IPS DF 6.9 (cell line): ENCODE measurements around the gene NLRP10.

Experiments used
- DNase-seq: peaks from one replicate; pipeline ENCODE4 v3.0.0-alpha.2; 2013; ENCODE audit warnings: low read depth, low spot score
- H3K27ac ChIP-seq: one replicate; pipeline ENCODE4 v1.5.1; 2013; ENCODE audit warnings: low read length, control low read depth
- H3K27me3 ChIP-seq: 2 replicates; pipeline ENCODE4 v1.6.1; 2013; ENCODE audit warnings: mild to moderate bottlenecking, low read length; ENCODE audit not compliant: control insufficient read depth, insufficient read depth
- H3K36me3 ChIP-seq: 2 replicates; pipeline ENCODE4 v1.6.1; 2013; ENCODE audit warnings: low read length; ENCODE audit not compliant: control insufficient read depth, insufficient read depth
- H3K4me1 ChIP-seq: 2 replicates; pipeline ENCODE4 v1.6.1; 2013; ENCODE audit warnings: low read length; ENCODE audit not compliant: control insufficient read depth, insufficient read depth
- H3K4me3 ChIP-seq: 2 replicates; pipeline ENCODE4 v1.5.1; 2013; ENCODE audit warnings: mild to moderate bottlenecking, low read length
- H3K9me3 ChIP-seq: 2 replicates; pipeline ENCODE4 v1.6.1; 2013; ENCODE audit warnings: low read length, inconsistent platforms; ENCODE audit not compliant: control insufficient read depth, insufficient read depth
- WGBS: extraction: QIAGEN DNeasy Blood & Tissue Kit; methylation state at CpG from one replicate; pipeline ENCODE4 v1.1.7; 2013; ENCODE audit warnings: mixed read lengths, missing lambda C conversion rate; ENCODE audit not compliant: insufficient read length, insufficient coverage; 5-methylcytosine and 5-hydroxymethylcytosine counted together

The NLRP10 gene

DNA sequence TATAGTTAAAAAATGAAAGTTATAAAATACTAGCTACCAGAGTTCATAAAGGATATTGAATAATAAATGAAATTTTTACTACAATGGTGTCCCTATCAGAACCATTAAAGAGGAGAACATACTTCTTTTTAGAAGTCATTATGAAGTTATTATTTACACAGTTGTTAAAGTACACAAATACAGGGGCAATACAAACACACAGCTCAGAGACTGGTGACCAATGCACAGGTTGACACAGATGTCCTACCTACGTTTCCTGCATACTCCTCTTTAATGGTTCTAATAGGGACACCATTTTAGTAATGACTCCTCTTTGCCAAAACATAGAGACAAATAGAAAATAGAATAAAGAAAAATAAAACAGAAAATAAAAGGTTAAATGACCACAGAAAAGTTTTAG, 10.1 kb downstream of the NLRP10 start:
- H3K36me3 ChIP-seq, result no peaks in the 10 kb centered on the region
- no peaks in the 10 kb centered on the region for H3K27me3 ChIP-seq
- no peak overlapping the region for H3K4me3 ChIP-seq
- no peaks in the 10 kb centered on the region for H3K4me1 ChIP-seq
- no peak overlapping the region for H3K27ac ChIP-seq
- no peak for DNase-seq
- H3K9me3 ChIP-seq, result no peaks in the 10 kb centered on the region
- no CpG with 5 or more reads among the region's 1 CpG for whole genome bisulfite sequencing

GRCh38 chr11:7949934-7950333, 15.3 kb downstream of the NLRP10 start:
- Histone ChIP-seq H3K27me3 (no peaks in the 10 kb centered on the region), H3K4me1 (no peaks in the 10 kb centered on the region), H3K27ac (no peak overlapping the region), H3K36me3 (no peaks in the 10 kb centered on the region), H3K9me3 (no peaks in the 10 kb centered on the region), H3K4me3 (no peak overlapping the region)
- no peak for DNase-seq
- WGBS, result no CpG with 5 or more reads among the region's 1 CpG

GRCh38 chr11:7944123-7944522, 21.1 kb downstream of the NLRP10 start:
- no peaks in the 10 kb centered on the region for H3K36me3 ChIP-seq
- DNase-seq, result no peak
- WGBS, result no CpG with 5 or more reads among the region's 2 CpGs
- no peak overlapping the region for H3K27ac ChIP-seq
- no peaks in the 10 kb centered on the region for H3K27me3 ChIP-seq
- H3K9me3 ChIP-seq, result no peaks in the 10 kb centered on the region
- no peaks in the 10 kb centered on the region for H3K4me1 ChIP-seq
- H3K4me3 ChIP-seq, result no peak overlapping the region

DNA sequence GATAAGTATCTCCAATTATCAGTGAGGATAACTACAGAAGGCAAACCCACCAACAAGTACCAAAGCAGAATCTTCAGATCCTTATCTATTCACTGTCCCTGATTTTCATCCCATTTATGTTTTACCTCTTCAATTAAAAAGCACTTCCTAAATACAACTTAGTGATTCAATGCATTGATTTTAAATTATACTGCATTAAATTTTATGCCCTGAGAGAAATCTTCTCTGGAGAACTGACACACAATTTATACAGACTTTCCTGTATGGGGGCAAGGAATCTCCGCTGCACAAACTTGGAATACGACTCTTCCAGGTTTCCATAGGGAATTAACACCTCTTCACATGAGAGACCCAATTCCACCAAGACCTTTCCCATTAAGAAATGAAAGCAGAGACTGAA, 23.6 kb downstream of the NLRP10 start, which contains the start of gene OR10A3:
Gene OR10A3, minus strand, starts transcription at position 101 of the 400 bp plus-strand sequence. CDS start 2,188 bp downstream, outside the sequence.
- Histone ChIP-seq H3K36me3 (no peaks in the 10 kb centered on the region), H3K4me3 (no peak within 1 kb of the TSS), H3K27me3 (no peaks in the 10 kb centered on the region), H3K27ac (no peak within 1 kb of the TSS), H3K4me1 (no peaks in the 10 kb centered on the region), H3K9me3 (no peaks in the 10 kb centered on the region)
- WGBS, result no CpG with 5 or more reads among the region's 2 CpGs
- no peak for DNase-seq

DNA sequence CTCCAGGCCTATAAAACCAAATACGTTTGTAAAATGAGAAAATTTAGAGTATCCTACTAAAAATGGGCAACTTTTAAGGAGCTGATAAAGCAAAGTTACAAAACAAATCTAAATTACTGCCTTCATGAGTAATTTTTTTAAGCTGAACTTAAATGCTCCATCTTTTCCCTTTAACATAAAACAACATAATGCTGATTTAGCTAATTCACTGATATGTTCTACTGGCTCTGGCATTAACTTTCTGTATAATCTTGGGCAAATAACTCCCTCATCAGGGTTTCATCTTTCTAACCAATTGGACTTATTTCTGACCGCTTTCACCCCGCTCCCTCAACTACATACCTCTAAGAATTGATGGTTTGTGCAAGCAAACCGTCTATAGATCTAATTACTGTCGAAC, 24.1 kb downstream of the NLRP10 start:
- no peaks in the 10 kb centered on the region for H3K9me3 ChIP-seq
- WGBS, result no CpG with 5 or more reads among the region's 5 CpGs

DNA sequence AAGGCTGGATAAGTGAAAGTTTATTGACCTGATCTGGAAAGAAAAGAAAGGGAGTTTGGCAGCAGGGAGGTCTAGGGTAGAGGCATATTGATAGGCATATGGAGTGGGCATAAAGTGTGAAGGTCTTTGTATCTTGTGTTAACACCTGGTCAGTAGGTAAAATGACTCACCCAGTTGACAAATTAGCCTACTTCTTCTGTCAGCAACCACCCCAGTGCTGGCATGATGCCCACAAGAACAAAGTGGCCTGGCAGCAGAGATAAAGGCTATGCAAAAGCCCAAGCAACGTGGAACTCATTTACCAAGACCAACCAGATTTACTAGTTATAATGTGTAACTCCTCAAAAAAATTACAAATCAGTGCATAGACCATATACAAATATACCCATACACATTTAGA, 28.6 kb downstream of the NLRP10 start:
- Histone ChIP-seq H3K27me3 (no peaks in the 10 kb centered on the region), H3K4me1 (no peaks in the 10 kb centered on the region), H3K4me3 (no peak overlapping the region), H3K9me3 (no peaks in the 10 kb centered on the region), H3K36me3 (no peaks in the 10 kb centered on the region), H3K27ac (no peak overlapping the region)
- no peak for DNase-seq
- WGBS, result no CpG with 5 or more reads among the region's 1 CpG

More for the DNA sequence above, 24.1 kb downstream of the NLRP10 start:
- Histone ChIP-seq H3K27me3 (no peaks in the 10 kb centered on the region), H3K27ac (no peak overlapping the region), H3K4me1 (no peaks in the 10 kb centered on the region), H3K4me3 (no peak overlapping the region), H3K36me3 (no peaks in the 10 kb centered on the region)
- no peak for DNase-seq

DNA sequence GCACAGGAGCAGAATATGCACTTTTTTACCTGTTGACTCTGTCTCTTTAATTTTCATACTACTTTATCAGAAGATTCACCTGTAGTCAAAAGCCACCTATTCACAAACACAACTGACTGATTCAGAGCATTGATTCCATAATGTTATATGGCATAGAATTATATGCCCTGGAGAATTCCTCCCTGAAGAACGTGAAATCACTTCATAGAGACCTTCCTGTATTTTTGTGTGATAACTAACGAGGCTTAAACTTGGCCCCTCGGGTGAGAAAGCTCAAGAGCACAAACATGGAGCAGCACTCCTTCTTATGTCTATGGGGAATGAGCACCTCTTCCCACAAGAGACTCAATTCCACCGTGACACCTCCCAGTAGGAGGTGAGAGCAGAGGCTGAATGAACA, 34.1 kb downstream of the NLRP10 start, which contains the start of gene OR10A6:
Gene OR10A6, minus strand, starts transcription at position 101 of the 400 bp plus-strand sequence. CDS start 2,606 bp downstream, outside the sequence.
- WGBS, result no CpG with 5 or more reads among the region's 4 CpGs
- no peaks in the 10 kb centered on the region for H3K4me1 ChIP-seq

DNA sequence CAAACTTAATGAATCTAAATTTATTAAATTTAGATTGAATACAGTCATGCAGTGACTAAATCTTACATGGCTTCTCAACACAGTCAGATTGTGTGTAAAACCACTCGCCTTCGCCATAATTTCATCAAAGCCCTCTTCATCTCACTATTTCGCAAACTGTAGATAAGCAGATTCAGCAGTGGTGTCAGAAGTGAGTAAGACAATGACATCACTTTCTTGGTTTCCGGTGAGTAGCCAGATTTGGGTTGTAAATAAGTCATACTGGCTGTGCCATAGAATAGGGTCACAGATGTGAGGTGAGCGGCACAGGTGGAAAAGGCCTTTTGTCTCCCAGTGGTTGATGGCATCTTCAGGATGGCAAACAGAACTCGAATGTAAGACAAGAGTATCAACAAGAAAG, 37.6 kb downstream of the NLRP10 start:
- no CpG with 5 or more reads among the region's 6 CpGs for WGBS
- Histone ChIP-seq H3K27me3 (0 out of 2 replicates have a peak, but pooled peaks cover 1% of the 10 kb centered on the region), H3K27ac (no peak overlapping the region), H3K36me3 (no peaks in the 10 kb centered on the region), H3K4me1 (no peaks in the 10 kb centered on the region), H3K4me3 (no peak overlapping the region), H3K9me3 (no peaks in the 10 kb centered on the region; the same call in none of the 2 replicates)
- no peak for DNase-seq

More for the DNA sequence above, 34.1 kb downstream of the NLRP10 start, which contains the start of gene OR10A6:
- DNase-seq, result no peak
- Histone ChIP-seq H3K4me3 (no peak within 1 kb of the TSS), H3K27ac (no peak within 1 kb of the TSS), H3K27me3 (0 out of 2 replicates have a peak, but pooled peaks cover 1% of the 10 kb centered on the region), H3K9me3 (no peaks in the 10 kb centered on the region; the same call in 1 of the 2 replicates), H3K36me3 (no peaks in the 10 kb centered on the region)

- Histone ChIP-seq H3K27ac (no peak overlapping the region), H3K4me1 (no peaks in the 10 kb centered on the region), H3K9me3 (no peaks in the 10 kb centered on the region; the same call in none of the 2 replicates), H3K4me3 (no peak overlapping the region), H3K36me3 (no peaks in the 10 kb centered on the region), H3K27me3 (no peaks in the 10 kb centered on the region)
- WGBS, result no CpG with 5 or more reads among the region's 2 CpGs
- no peak for DNase-seq
These were observed 40.7 kb downstream of the NLRP10 start for GRCh38 chr11:7924536-7924935.

- Histone ChIP-seq H3K9me3 (no peaks in the 10 kb centered on the region), H3K27me3 (no peaks in the 10 kb centered on the region), H3K36me3 (no peaks in the 10 kb centered on the region), H3K4me3 (no peak overlapping the region), H3K27ac (no peak overlapping the region), H3K4me1 (no peaks in the 10 kb centered on the region)
- DNase-seq, result no peak
- WGBS, result no CpG with 5 or more reads among the region's 2 CpGs
These were observed 47.1 kb downstream of the NLRP10 start for GRCh38 chr11:7918141-7918540.
